GM12892 (cell line): ENCODE data around the gene GSTA4.

Experiments
- POLR2A ChIP-seq: IDR thresholded peaks from 2 replicates; pipeline ENCODE4 v1.6.1; 2011; ENCODE audit warnings: low read depth, low read length, control low read depth
- POLR2AphosphoS5 ChIP-seq: IDR thresholded peaks from 2 replicates; pipeline ENCODE4 v1.6.1; 2011; ENCODE audit warnings: low read depth, low read length, control low read depth

DNA sequence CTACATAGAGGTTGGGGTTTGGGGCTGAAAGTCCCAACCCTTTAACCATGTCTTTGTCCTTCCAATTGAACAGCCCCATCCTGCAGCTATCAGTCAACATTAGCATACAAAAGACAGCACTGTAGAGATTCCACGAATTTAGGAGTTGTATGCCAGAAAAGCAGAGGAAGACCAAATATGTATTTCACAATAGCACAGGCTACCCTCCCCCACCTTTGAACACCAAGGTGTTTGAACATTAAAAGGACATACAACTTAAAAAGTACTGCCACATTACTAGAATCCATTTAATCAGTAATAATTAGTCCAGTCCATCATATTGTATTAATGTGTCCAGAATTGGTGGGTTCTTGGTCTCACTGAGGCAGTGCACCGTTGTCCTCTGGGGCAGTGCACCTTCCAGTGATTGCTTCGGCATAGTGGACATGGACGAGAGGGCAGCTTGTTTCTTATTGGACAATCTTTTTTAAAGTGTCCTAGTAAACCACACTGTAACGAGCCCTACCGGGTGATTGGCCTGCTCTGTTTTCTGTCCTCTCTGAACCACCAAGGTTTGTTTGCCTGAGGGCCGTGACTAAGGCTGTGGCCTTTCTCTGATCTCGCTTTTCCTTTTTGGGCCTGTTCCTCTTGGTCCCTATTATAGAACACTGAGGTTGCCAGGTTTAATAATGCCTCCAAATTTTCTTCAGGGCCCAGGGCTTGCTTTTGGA, 36.4 kb downstream of the GSTA4 start:
- TF ChIP-seq POLR2A (no peak), POLR2AphosphoS5 (no peak)
